Hematopoietic multipotent progenitor cell treated with erythropoietin and hydrocortisone succinate and interleukin-3 and kit ligand, for 15 days (in vitro differentiated cells): ENCODE data around the gene TCERG1.
A peak's percentile ranks its signal among the peaks of the same experiment; 100 is the strongest.
"Not testable (repeated sequence)": the region's sequence is repeated elsewhere in the genome, so short reads cannot be mapped to it uniquely, and the experiment has no call there.

Source experiments
- DNase-seq: peaks from one replicate; pipeline ENCODE4 v3.0.0-alpha.2; 2015; ENCODE audit warnings: low spot score

TCERG1 gene

DNA sequence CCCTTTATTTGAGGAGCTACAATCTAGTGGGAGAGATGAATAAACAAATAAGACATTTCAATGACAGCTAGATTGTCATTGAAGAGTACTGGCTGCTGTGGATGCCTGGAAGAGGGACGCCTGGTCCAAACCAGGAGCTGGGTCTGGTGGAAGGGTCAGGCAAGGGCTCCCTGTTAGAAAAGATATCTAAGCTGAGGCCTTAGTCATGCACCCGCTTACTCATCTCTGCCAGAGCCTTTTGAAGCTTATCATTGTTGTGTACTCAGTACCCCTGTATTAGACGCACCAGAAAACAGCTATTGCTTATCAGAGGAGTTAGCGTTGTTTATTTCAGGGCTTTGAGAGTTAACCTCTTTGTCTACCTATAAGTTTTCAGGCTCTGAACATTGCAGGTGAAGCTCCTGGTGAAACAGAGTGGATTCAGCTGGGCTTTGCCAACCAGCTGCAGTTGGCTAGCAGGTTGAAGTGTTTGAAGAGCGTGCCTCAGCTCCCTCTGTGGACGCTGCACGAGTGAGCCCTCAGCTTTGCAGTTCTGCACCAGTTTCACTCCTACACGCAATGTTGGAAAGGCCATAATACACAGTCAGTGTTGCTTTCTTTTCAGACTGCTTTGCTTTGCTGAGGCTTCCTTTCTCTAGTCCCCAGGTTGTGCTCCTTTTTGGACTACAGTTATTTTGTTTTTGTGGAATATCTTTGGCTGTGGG is 74.4 kb downstream of the TCERG1 start:
- DNase-seq = no peak

DNA sequence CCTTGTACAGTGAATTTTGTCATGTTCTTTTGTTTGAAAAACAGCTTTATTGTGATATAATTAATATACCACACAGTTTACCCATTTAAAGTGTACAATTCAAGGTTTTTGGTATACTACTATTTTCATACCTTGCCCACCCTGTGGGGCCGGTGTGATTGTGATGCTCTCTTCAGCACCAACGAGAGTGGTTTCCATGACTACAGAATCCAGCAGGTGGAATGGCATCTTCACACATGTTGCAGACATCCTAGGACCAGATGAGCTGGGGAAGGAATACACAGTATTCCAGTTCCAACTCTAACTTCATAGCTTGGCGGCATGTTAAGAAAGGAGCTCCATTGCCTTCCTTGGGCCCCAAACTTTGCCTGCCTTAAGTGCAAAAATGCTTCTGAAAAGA is 76.6 kb downstream of the TCERG1 start:
- no peak for DNase-seq

DNA sequence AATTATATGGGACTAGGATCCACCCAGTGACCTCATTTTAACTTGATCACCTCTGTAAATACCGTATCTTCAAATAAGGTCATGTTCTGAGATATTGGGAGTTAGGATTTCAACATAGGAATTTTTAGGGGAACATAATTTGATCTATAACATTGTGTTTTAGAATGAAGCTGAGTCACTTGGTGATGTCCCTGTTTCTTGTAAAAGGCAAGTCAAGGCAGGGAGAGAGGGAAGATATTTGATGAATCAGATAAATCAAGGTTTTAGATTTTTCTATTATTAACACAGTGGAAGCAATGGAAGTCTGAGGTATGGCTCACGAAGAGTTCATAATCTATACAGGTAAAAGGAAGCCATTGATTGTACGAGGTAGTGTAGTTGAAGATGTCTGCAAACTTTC is 80.7 kb downstream of the TCERG1 start:
- no peak for DNase-seq

DNA sequence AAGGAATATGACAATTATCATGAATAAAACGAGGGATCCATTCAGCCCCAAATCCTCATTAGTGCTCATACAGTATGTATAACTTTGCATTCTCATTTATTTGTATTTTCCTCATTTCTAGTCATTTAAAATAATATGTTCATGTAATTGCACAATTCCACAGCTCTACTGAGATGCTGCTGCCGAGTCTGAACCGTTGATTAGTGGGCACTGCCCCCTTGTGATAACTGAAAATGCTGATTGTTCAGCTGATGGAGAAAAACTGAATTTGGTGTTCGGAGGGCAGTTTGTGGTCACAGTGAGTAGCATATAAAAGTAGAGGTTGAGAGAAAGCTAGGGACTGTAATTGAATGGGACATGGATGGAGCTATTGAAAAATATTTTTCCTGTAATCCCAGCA is 81.1 kb downstream of the TCERG1 start:
- no peak for DNase-seq

DNA sequence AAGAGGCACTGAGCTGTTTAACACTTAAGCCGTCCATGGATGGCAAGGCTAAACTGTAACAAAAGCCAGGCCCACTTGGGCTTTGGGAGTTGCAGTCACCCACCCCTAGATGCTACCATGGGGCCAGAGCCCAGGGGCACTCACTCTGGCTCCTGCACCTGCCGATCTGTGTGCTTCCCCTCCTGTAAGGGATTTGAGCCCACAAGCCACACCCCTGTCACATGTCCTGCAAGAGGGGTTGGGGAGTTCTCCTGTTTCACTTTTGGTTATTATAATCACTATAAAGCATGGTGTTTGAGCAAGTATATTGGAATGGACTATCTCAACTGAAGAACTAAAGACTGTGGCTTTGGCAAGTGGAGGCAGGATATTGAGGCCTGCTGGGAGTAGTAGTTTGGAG is 82.9 kb downstream of the TCERG1 start:
- DNase-seq = no peak

DNA sequence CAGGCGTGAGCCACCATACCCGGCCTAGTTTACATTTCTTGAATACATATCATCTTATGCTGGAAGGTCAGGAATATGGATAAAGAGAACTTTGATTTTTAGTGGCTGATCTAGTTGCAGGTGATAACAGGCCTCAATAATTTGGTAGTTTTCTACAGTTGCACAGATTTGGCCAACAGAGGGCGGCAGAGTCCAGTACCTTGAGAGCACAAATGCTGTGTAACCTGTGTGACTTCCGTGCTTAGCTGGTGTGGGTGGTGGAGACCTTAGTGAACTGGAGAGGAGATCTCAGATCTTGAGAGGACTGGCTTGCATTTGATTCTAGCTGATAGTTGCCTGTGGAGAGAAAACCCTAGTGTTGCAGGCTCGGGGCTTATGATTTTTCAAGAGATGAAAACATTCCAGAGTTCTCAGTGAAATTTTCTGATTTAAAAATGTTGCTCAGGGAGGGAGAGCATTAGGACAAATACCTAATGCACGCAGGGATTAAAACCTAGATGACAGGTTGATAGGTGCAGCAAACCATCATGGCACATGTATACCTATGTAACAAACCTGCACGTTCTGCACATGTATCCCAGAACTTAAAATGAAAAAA is 86.2 kb downstream of the TCERG1 start:
- peak; percentile 57 for DNase-seq

DNA sequence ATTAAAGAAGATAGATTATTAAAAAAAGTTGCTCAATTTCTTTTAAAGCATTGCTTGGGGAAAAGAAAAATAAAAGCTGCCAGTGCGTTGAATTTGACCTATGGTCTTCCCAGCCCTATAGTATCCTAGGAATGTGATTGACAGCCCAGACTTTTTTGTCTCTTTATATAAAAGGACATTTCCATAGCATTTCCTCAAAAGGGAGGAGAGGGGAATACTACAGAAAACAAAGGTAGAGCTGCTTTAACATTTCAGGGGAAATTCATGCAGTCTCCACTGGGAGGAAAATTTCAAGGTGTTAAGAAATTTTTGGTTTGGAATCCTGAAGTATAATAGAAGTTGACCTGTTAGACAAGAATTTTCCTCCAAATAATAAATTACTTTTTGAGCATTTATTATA is 86.7 kb downstream of the TCERG1 start:
- DNase-seq = no peak

DNA sequence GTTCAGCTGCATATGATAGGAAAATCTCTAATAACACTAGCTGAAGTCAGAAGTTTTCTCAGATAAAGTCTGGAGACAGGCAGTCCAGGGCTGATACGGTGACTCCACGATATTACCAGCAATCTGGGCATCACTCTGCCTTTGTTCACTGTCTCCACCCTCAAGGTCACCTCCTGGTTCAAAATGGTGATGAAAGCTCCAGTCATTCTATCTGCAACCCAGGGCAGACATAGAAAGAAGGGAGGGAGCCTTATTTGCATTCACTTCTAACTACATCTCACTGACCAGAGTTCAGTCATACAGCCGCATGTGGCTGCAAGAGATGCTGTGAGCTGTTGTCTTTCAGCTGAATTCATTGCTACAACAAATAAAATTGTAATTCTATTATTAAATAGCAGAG is 91.3 kb downstream of the TCERG1 start:
- DNase-seq = no peak

DNA sequence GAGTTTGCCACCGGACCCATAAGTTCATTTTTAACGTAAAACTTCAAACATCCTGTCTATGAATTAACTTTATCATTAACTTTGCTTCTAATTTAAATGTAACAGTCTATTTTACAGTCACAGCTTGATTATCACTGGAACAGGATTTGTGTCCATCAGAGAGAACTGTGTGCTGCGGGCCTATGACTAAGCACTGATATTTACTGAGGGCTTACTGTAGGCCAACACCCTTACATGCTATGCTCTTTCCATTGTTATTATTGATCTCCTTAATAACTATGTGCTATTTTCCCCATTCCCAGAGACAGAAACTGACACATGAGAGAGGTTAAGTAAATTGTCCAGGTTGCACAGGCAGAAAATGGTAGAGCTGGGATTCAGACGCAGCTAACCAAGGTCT is 92.8 kb downstream of the TCERG1 start:
- DNase-seq = no peak

DNA sequence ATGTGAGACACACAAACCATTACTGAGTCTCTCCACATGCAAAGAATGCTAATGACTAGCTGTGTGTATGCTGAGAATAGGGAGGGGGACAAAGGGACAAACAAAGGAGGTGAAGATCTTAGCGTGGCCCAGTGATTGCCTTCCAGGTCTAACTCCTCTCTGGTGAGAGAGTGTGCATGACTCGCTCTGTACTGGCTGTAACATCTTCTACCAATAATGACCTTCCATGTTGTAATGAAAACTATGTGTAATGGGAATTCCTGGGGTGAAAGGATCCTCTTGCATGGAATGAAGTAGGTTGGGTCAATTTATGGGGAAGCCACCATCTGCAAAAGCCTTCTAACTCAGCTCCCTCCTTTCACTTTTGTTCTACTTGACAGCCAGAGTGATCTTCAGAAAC is 93.3 kb downstream of the TCERG1 start:
- DNase-seq = no peak

DNA sequence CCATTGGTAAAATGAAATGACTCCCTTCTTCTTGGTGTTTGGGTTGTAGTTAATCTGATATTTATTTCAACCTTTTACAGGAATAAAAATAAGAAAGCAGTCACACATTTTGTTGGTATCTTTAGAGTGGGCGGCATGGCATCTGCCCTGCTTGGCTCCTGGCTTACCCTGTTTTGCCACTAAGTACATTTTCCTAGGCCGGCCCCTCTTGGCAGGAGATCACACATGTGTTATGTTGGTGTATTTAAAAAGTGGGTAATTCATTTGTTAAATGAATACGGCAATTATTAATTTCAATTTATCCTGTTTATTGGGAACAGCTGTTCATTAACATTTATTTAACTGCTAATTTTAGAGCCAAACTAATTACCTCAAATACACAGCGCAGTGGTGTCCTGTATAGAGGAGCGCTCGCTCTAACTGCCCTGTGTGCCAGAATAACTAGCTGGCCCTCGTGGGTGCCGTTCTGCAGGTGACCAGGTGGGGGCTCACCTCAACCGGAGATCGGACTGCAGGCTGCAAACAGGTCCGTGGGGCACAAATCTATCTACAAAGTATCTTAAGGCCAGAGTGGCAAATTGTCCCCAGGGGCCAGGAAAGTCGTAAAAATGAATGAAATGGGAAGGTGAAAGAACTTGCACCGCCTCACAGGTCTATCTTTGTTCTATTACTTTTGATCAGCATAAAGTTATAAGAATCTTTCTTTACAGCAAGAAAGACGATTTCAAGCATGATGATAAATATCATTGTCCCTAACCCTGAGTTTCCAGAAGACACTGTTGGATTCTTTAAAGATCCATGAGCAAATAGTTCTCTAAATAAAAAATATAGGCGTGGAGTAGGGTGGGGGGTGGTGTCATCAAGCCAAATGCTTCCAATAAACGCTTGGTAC is 95.1 kb downstream of the TCERG1 start:
- peak; percentile 36 for DNase-seq

DNA sequence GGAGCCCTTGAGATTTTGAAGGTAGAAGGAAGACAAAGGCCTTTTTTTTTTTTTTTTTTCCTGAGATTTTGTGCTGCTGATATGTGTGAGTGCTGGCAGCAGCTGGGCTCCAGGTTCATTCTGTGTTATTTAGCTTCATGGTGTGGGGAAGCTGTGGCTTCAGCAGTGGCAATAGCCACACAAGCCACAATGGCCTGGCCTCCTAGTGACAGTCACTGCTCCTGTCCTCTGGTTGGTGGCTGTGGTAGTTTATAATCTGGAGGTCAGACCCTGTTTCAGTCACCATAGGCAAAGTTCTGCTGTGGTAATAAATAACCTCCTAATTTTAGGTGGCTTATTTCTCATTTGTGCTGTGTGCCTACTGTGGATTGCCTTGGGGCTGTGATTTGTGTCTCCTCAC is 97.1 kb downstream of the TCERG1 start:
- no peak for DNase-seq

DNA sequence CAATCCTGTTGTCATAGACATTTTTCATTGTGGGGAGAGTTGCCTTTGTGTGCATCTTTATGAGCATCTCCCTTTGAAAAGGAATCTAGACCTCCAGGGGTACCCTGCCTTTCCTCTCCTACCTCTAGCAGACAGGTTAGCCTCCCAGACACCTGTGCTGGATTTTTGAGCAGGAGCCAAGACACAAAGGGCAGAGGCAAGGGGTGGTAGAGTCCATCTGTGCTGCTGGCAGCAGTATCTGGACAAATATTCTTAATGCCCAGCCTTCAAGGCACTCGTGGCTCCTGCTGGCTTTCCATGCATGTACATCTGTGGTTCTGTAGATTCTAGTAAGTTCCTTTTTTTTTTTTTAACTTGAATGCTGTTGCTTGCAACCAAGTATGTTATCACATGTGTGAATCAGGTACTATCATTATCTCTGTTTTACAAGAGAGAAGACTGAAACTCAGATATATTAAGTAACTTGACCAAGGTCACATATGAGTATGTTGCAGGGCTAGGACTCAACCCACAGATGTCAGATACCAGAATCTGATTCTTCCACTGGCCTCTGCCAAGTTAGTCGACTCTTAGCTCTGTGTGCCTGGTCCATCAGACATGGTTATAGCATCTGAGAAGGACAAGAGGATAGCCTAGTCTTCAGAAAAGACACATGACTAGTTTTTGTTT is 101.8 kb downstream of the TCERG1 start:
- DNase-seq = no peak

DNA sequence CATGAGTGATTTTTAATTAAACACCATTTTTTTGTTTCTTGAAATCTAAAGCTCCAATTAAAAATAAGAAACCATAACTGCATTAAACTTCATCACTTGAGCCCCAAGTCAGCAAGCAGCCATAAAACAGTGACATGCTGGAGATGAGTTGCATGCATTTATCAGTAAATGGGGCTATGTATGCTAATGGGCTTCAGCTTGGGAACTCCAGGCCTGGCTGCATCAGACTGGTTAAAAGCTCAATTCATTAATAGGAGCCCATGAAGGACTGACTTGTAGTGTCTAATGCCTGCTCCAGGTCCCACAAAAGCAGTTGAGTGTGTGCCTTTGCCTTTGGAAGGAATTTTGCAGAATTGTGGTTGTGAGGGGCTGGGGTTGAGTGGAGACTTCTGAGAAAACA is 102.5 kb downstream of the TCERG1 start:
- no peak for DNase-seq

DNA sequence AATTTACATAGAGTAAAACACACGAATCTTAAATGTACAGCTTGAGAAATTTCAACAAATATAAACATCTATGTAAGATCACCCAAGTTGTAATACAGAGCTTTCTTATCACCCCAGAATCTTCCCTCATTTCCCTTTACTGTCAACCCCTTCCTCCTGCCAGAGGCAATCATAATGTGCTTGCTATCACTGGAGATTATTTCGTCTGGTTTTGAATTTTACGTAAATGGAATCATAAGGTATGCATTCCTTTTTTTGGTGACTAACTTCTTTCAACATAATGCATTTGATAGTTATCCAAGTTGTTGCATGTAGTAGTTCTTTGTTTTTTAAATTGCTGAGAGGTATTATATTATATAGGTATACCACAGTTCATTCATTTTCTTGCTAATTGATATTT is 106.3 kb downstream of the TCERG1 start:
- no peak for DNase-seq

DNA sequence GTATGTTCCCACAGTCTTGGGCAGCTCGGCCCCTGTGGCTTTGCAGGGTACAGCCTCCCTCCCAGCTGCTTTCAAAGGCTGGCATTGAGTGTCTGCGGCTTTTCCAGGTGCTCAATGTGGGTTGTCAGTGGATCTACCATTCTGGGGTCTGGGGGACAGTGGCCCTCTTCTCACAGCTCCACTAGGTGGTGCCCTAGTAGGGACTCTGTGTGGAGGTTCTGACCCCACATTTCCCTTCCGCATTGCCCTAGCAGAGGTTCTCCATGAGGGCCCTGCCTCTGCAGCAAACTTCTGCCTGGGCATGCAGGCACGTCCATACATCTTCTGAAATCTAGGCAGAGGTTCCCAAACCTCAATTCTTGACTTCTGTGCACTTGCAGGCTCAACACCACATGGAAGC is 109.8 kb downstream of the TCERG1 start:
- not testable (repeated sequence) for DNase-seq

DNA sequence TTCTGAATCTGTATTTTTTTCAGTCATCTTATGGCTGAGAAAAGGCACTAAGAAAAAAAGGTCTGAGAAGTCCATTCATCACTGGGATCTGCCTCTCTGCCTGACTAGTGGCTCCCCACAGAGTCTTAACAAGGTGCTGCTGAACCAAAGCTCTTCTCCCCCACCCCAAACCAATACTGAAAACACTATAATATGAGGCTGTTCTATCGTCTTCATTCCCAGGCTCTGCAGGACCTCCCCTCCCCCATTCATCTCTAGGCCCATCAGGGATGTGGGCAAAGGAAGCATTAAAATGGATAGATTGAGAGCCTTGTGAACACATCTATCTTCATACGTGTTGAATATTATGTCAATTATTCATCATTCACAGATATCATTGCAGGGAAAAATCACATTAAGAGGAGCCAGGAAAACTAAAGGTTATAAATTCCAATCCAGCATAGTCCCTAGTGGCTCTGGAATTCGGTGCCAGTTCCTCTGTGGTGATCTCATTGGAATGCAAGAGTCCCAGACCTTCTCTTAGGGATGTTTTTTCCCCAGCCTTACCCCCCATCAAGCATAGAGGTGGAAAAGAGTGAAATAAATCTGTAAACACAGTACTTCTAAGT is 113.2 kb downstream of the TCERG1 start:
- DNase-seq = no peak
